NCI-H146 treated with DMSO at 0.1 percent for 48 hours (cell line): ENCODE data around the gene RNFT2.
"Not testable (repeated sequence)": the region's sequence is repeated elsewhere in the genome, so short reads cannot be mapped to it uniquely, and the experiment has no call there.

Experiments
- DNase-seq: peaks from one replicate; lab custom pipeline; 2025; ENCODE audit not compliant: unreplicated experiment; lab: John Stamatoyannopoulos, UW

The RNFT2 gene

DNA sequence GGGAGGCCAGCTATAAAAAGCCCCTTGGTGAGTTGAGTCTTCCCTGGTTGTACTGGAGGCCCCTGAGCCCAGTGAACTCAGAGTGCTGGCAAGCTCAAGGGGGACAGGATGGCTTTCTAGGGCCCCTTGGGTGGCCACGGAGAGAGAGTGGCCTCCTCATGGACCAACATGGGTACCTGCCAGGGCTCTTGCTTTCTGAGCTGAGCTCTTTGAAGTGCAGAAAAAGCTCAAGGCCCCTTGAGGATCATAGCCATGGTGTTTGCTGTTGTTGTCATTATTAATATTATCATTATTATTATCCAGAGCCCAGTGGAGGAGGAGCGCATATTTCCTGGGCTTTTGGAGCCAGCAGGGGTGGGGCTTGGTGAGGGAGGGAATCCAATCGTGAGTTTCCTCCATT lies 6.7 kb downstream of the RNFT2 start:
- no peak for DNase-seq

DNA sequence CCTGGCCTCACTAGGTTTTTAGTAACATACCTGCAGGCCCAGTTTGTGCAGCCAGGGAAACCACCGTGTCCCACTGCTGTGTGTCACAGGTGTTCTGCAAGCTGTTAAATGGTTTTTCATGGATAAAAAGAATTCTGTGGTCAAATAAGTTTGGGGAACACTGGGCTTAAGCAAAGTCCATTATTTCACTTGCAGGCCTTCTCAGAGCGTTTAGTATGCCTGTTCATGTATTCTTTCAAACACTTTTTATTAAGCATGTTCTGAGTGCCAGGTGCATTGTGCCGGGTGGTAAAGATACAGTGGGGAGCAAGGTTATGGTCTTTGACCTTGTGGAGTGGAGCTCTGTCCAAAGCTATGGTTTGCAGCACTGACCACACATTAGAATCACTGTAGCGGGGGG lies 7.4 kb downstream of the RNFT2 start:
- no peak for DNase-seq

DNA sequence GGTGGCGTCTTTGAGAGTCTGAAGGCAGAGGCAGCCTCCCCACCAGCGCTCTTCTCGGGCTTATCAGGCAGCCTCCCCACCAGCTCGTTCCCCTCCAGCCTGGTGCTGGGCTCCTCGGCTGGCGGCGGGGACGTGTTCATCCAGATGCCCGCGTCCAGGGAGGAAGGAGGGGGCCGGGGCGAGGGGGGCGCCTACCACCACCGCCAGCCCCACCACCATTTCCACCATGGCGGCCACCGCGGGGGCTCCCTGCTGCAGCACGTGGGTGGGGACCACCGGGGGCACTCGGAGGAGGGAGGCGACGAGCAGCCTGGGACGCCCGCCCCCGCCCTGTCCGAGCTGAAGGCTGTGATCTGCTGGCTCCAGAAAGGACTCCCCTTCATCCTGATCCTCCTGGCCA lies 11.8 kb downstream of the RNFT2 start:
- no peak for DNase-seq

- DNase-seq: no peak
Observed at GRCh38 chr12:116750298-116750697, 12.2 kb downstream of the RNFT2 start.

GRCh38 chr12:116754097-116754496 lies 16.0 kb downstream of the RNFT2 start:
- not testable (repeated sequence) for DNase-seq

DNA sequence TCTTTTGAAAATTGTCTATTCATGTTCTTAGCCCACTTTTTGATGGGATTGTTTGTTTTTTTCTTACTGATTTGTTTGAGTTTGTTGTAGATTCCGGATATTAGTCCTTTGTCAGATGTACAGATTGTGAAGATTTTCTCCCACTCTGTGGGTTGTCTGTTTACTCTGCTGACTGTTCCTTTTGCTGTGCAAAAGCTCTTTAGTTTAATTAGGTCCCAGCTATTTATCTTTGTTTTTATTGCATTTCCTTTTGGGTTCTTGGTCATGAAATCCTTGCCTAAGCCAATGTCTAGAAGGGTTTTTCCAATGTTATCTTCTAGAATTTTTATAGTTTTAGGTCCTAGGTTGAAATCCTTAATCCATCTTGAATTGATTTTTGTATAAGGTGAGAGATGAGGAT lies 16.7 kb downstream of the RNFT2 start:
- not testable (repeated sequence) for DNase-seq

DNA sequence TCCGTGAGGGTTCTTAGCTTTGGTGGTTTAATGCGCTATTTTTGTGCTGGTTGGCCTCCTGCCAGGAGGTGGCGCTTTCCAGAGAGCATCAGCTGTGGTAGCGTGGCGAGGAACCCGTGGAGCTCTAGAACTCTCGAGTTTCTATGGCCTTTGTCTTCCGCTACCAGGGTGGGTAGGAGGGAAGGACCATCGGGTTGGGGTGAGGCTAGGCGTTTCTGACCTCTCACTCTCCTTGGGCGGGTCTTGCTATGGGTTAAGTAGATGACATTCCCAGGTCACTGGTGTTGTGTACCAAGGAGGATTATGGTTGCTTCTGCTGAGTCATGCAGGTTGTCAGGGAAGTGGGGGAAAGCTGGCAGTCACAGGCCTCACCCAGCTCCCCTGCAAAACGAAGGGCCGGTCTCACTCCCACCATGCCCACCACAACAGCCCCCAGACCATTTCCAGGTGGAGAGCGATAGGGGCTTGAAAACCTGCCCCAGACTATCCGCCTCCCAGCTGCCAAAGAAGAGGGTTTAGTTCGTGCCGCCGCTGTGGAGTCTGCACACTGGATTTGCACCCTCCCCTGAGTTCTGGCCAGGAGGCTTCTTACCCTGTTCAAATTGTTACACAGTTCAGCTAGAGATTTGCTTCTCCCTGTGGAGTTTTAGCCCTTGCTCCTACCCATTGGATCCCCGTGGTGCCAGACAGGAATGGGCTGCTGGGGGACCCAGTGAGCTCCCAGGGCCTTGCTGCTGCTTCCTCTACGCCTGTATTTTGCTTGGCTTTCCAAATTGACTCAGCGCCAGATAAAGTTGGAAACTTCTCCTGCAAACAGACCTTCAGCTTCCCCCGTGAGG lies 21.9 kb downstream of the RNFT2 start:
- DNase-seq: no peak

DNA sequence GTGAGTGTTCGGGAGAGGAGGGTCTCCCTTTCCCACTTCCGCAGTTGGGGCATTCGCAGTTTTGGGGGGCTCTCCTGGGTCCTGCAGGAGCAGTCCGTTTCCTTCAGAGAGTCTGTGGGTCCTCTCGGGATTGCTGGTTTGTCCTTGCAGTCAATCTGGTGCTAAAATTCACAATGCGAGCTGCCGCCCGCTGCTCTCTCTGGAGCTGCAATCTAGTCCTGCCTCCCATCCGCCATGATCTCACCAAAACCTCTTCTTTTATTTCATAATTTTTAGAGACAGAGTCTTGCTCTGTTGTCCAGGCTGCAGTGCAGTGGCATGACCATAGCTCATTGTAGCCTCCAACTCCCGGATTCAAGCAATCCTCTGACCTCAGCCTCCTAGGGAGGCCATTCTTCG lies 22.5 kb downstream of the RNFT2 start:
- no peak for DNase-seq

DNA sequence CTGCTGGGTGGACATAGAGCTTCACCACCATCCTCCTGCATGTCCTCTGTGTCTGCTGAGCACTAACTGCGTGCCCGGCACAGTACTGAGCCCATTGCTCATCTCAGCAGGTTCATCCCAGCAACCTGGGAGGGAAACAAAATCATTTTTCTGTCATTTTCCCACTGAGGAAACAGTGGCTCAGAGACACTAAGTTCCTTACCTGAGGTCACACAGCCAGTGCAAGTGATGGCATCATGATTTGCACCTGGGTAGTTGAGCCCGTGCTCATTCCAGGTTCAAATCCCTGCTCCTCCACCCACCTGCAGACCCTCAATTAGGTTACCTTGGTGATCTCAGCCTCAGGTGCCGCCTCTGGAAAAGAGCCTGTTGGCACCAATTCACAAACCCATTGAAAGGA lies 23.4 kb downstream of the RNFT2 start:
- no peak for DNase-seq

- no peak for DNase-seq
Observed at GRCh38 chr12:116765271-116765670, 27.2 kb downstream of the RNFT2 start.

DNA sequence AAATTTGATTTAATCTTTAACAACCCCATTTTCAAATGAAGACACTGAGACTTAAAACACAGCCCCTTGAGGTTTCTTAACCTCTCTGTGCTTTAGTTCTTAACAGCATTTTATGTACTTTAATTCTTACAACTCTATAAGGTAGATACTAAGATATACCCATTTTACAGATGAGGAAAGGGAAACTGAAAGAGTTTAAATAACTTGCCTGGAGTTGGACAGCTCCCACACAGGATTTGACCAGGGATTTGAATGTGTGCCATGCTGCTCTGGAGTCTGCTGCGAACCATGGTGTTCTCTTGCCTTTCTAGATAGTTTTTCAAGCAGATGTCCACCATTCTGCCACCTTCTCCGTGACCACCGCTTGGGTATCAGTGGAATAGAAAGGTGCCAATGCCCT lies 28.2 kb downstream of the RNFT2 start:
- no peak for DNase-seq

DNA sequence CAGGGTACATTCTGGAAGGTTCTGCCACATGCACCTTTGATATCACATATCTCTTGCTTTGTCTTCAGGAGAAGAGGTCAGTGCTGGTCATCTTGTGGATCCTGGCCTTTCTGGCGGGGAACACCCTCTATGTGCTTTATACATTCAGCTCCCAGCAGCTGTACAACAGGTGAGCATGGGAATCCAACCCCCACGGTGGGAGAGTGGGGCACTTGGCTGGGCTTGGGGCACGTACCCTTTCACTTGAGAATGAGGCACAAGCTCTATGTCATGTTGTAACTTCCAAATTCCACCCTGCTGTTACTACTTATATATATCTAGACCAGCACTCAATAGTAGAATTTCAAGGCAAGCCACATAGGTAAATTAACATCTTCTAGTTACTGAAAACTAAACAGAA lies 28.6 kb downstream of the RNFT2 start:
- DNase-seq: no peak

DNA sequence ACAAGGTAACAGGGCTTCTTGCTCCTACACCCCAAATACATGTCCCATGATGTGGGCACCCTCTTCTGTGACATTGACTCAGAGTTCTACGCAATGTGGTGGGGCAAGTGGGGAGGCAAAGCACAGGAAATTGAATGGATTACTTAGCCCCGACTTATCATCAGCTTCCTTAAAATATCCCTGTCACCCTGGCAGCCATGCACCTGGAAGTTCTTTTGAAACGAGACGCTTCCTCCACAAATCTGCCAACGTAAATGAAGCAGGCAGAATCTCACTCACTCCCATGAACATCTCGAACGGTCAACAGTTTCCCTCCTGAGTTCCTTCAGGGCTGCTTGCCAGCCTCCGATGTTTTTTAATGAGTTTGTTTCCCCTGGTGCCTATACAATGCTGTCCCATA lies 33.5 kb downstream of the RNFT2 start:
- DNase-seq: no peak

DNA sequence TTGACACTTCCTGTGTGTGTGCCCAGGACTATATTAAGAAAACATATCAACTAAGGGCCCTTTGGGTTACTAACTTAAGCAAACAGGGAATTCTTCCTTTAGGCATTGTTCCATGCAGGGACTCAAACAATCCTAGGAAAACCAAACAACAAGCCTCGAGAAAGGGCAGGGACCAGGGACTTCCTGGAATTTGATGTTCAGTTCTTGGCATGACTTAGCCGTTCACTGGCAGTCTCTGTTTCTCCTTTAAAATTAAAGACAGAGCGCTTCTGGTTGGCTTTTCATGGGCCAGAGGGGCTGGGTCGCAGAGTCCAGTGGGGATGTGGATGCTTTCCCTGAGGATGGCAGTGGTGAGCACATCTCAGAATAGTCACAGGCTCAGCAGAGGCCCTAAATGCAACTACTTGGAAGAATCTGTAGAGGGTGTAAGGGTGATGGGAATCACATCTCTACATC lies 35.2 kb downstream of the RNFT2 start:
- DNase-seq: no peak

DNA sequence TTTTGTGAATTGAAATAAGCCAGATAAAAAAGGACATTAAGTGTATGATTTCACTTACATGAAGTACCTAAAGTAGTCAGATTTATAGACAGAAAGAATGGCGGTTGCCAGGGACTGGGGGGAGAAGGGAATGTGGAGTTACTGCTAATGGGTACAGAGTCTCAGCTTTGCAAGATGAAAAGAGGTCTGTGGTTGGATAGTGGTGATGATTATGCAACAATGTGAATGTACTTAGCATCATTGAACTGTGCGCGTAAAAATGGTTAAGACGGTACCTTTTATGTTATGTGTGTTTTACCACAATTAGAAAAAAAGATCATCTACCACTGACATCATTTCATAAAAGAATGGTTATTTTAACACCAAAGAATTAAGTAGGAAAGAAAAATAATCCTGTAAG lies 35.9 kb downstream of the RNFT2 start:
- DNase-seq: no peak

DNA sequence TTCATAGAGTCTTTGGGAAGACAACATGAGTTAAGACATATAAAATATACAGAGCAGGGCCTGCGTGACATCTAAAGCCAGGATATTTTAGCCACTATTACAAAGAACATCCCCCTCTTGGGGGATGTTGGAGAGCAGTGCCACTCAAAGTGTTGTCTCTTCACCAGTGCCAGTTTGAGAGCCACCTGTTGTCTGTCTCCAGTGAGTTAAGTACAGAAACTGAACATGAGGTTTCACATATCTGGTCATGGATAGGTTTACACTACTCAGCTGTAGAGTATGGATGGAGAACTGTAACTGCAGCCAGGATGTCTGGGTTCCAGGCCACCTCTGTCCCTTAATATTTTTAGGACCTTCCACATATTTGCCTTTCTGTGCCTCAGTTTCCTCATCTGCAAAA lies 39.1 kb downstream of the RNFT2 start:
- DNase-seq: no peak

- no peak for DNase-seq
Observed at GRCh38 chr12:116779597-116779996, 41.5 kb downstream of the RNFT2 start.

DNA sequence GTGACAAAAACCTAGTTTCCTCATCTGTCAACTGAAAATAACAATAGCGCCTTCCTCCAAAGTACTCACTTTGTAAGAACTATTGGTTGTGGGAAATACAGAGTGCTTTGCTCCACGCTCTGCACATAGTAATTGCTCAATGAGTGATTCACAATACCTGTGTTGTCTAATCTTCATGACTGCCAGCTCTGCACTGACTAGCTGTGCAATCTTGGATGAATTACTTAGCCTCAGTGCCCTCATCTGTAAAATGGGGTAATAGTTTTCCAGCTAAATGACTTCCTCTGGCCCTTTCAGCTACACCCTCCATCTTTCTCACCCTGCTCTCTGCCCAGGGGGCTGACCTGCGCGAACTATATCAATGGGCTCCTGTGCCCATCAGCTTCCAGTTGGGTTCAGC lies 42.8 kb downstream of the RNFT2 start:
- no peak for DNase-seq

DNA sequence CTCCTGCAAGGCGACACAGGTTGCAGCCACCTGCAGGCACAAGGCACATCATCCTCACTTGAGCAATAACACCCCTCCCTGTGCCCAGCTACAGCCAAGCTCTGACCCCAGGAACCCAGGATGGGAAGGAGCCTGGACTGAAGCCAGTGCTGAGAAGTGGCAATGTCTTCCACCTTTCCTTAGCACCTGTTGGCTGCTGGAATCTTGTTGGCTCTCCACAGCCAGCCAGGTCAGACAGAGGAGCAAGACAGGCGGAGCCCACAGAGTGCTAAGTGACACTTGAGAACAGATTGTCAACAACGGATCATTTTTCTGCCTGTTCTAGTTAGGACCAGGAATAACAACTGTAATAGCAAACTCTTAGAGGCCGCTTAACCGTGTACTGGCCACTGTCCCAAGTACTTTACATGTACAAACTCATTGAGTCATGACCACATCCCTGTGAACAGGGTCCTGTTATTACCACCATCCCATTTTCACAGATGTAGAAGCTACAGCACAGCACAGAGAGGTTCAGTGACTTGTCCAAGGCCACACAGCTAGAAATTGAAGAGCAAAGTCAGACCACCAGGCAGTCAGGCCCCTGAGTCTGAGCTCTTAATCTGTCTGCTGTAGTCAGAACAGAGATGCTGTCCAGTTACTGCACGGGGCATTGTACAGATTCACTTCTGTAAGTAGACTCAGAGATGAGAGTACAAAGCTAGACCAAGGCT lies 45.6 kb downstream of the RNFT2 start:
- DNase-seq: no peak

DNA sequence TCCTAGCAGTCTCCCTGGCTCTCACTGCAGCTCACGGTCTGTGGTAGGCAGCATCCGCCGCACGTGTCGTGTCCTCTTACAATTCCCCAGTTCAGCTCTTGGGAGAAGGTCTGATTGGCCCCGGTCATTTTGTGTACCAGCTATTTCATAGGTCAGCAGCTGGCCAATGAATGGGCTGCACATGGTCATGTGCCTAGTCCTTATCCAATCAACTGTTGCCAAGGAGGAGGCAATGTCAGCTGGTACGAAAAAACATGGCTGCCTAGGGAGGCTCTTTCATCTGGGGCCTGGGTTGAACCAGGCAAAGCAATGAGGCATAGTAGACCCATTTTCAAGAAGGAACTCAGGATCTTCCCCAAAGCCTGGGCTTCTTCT lies 46.1 kb downstream of the RNFT2 start:
- DNase-seq: no peak

- not testable (repeated sequence) for DNase-seq
Observed at GRCh38 chr12:116789562-116789961, 51.4 kb downstream of the RNFT2 start.

- no peak for DNase-seq
Observed at GRCh38 chr12:116790066-116790465, 52.0 kb downstream of the RNFT2 start.

DNA sequence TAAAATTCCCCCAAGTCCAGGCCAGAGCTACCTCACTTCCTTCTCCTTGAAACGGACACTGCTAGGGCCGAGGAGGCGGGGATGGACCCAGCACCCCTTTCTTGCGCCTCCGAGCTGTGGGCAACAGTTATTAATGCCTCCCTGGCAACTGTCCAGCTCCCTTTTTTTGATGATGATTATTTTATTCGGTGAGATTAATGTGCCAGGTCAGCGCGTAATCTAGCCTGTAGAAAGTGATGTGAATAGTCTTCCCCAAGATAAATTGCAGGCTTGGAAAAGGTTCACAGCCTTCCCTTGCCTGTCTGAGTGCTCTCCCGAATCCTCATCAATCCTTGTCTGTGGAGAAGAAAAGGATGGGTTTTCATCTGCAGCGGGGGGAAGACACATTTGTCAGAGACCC lies 54.3 kb downstream of the RNFT2 start:
- DNase-seq: no peak
